GM13976 (cell line): ENCODE data around the gene ANKRD49.

ENCODE experiments used
- DNase-seq: peaks from one replicate; pipeline ENCODE4 v3.0.0; 2012; ENCODE audit warnings: low spot score
- in situ Hi-C: fragments of 300-500 bp; cut with MboI; formaldehyde crosslinking; loops from one replicate; pipeline ENCODE4 v1.12.0; 2022; ENCODE audit warnings: low sequenced_read_pairs, mixed read lengths, inconsistent platforms; ENCODE audit not compliant: unreplicated experiment
- TF ChIP-seq, protein P1 (sequence below): IDR thresholded peaks from 2 replicates; pipeline ENCODE4 v1.5.1; 2012; ENCODE audit warnings: borderline replicate concordance, mild to moderate bottlenecking; ENCODE audit not compliant: insufficient read depth; ENCODE audit errors: extremely low read depth, missing control alignments, control extremely low read depth

The ANKRD49 gene

GRCh38 chr11:94546162-94546470 lies 52.3 kb downstream of the ANKRD49 start:
- in situ Hi-C loops = loop anchor here (10.0 kb wide), 1 partner anchor 49 kb away; no protein-coding TSS in a partner anchor
- TF ChIP-seq, protein P1, sequence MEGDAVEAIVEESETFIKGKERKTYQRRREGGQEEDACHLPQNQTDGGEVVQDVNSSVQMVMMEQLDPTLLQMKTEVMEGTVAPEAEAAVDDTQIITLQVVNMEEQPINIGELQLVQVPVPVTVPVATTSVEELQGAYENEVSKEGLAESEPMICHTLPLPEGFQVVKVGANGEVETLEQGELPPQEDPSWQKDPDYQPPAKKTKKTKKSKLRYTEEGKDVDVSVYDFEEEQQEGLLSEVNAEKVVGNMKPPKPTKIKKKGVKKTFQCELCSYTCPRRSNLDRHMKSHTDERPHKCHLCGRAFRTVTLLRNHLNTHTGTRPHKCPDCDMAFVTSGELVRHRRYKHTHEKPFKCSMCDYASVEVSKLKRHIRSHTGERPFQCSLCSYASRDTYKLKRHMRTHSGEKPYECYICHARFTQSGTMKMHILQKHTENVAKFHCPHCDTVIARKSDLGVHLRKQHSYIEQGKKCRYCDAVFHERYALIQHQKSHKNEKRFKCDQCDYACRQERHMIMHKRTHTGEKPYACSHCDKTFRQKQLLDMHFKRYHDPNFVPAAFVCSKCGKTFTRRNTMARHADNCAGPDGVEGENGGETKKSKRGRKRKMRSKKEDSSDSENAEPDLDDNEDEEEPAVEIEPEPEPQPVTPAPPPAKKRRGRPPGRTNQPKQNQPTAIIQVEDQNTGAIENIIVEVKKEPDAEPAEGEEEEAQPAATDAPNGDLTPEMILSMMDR = no peak
- no peak for DNase-seq

- TF ChIP-seq, protein P1 = no peak
- DNase-seq = no peak
- in situ Hi-C loops = loop anchor here (10.0 kb wide), 1 partner anchor 48 kb away; no protein-coding TSS in a partner anchor
These were observed 53.1 kb downstream of the ANKRD49 start for GRCh38 chr11:94546886-94547285.

GRCh38 chr11:94549146-94549545 lies 55.4 kb downstream of the ANKRD49 start:
- DNase-seq = no peak
- in situ Hi-C loops = loop anchor here (10.0 kb wide), 1 partner anchor 46 kb away; no protein-coding TSS in a partner anchor
- TF ChIP-seq, protein P1 = no peak
